AG09309 (cell line): ENCODE results near the gene BRAT1.

Experiments used
- DNase-seq: peaks from one replicate; pipeline ENCODE4 v3.0.0-alpha.2; 2010; ENCODE audit warnings: low read depth
- H3K4me3 ChIP-seq: 2 replicates; pipeline ENCODE4 v1.5.1; 2011; ENCODE audit warnings: mild to moderate bottlenecking, low read depth, low read length, moderate library complexity; ENCODE audit not compliant: control insufficient read depth
- CTCF ChIP-seq: IDR thresholded peaks from 2 replicates; pipeline ENCODE4 v1.5.1; 2011; ENCODE audit warnings: mild to moderate bottlenecking, low read depth, low read length, inconsistent platforms; ENCODE audit not compliant: insufficient read depth, control insufficient read depth; ENCODE audit errors: missing control alignments

The BRAT1 gene

DNA sequence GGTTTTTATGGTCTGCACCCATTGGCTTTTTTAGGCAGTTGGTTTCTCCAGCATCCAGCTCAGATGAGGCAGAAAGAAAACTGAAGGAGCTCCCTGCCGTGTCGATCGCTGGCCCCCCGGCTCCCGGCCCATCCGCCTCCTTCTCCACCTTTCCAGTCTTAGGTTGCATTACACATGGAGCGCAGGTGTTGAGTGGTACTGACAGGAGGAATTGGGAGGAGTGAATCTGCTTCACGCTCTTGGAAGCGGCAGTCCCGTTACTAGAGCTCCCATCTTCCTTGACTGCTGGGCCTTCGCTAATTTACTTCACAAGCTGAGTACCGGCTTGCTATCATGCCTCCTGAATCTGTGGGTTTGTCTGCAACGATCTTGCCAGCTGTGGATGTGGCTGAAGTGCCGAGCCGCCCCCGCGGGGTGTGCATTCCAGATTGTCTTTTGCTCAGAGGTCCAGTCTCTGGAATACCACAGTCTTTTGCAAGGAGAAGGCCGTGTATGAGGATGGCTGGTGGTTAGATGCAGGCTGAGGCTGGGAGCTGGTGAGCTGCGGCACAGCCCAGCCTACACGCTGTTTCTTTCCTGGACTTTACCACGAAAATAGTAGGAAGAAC, 20.5 kb upstream of the BRAT1 start:
- H3K4me3 ChIP-seq = no peak overlapping the region
- DNase-seq = no peak
- TF ChIP-seq CTCF = no peak

DNA sequence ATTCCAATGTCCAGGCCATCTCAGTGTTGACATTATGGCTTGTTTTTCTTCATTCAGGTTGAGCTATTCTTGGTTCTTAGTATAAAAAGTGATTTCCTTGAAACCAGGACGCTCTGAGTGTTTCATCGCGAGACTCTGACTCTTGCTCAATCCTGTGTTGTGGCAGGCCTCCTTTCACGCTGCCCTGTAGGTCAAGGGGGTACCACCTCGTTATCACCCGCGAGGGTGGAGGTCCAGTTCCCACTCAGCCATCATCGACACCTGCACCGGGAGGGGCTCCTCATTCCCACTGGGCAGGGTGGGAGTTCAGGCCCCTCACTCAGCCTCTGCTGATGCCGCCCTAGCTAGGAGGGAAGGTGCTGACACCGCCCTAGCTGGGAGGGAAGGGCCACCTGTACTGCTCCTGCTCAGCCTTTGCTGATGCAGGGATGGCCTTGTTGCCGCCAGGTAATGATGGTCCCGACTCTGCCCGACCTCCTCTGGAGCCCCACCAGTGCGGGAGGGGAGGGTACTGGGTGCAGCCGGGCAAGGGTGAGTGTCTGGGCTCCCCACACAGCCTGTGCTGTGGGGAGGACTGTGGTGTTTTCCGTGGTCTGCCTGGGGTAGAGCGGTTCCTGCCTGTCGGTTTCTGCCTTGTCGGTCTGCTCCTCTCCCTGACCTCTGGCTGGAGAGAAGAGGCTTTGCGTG, 19.9 kb upstream of the BRAT1 start:
- no peak overlapping the region for H3K4me3 ChIP-seq
- DNase-seq = no peak
- no peak for TF ChIP-seq CTCF

GRCh38 chr7:2573761-2574160, 18.4 kb upstream of the BRAT1 start:
- no peak for TF ChIP-seq CTCF

DNA sequence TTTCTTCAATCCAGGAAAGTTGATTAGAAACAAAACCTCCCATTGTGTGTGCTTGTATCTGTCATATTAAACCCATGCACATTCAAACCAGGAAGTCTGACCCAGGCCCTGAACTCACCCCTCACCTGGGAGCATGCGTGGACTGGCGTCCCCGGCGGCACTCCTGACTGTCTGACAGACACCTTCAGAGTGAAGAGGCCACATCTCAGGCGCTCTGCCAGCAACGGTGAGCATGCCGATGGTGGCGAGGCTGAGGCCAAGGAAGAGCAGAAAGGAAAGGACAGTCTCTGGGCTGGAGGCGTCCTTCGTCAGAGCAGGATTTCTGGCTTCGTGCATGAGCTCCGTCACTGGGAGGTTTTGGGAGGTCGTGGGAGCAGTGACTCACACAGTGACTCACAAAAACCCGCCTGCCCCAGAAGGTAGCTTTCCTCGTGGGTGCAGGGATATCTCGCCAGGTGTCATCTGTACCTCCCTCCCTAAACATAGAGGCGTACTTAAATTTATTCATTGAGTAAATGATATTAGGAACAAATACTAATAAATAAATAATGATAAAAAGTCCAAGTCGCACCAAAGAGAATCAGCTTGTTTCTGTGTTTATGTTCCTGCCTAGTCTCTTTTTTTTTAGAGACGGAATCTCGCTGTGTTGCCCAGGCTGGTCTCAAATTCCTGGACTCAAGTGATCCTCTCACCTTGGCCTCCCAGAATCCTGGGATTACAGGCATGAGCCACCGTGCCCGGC, 16.9 kb upstream of the BRAT1 start:
- no peak for TF ChIP-seq CTCF
- no peak overlapping the region for H3K4me3 ChIP-seq
- DNase-seq = no peak

More at GRCh38 chr7:2573761-2574160, 18.4 kb upstream of the BRAT1 start:
- DNase-seq = no peak
- H3K4me3 ChIP-seq = no peak overlapping the region

DNA sequence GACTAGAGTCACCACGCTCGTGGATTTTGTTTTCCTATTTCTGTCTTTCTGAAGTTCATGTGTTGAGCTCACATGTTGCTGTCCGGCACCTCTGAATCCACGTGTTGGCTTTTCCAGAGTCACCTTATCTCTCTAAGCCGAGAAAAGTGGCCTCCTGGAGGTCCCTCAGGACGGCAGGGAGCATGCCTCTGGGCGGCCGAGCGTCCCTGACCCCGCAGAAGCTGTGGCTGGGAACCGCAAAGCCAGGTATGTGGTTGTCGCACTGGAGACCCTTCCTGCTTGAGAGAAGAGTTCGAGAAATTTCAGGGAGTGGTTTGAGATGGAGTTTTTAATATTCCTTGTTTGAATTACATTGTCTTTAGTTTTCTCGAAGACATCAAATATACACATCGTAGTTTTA, 16.1 kb upstream of the BRAT1 start:
- no peak for TF ChIP-seq CTCF
- H3K4me3 ChIP-seq = no peak overlapping the region
- no peak for DNase-seq

- no peak for DNase-seq
- no peak overlapping the region for H3K4me3 ChIP-seq
- TF ChIP-seq CTCF = no peak
Observed at GRCh38 chr7:2570021-2570420, 14.7 kb upstream of the BRAT1 start.
